HG03066 (cell line): ENCODE measurements around the gene PROM1.

Experiments used
- ATAC-seq: cut with Tn5 transposase; IDR thresholded peaks from one replicate; pipeline ENCODE4 v1.9.1; 2021; ENCODE audit warnings: low read depth; ENCODE audit not compliant: unreplicated experiment

Gene PROM1

GRCh38 chr4:16083241-16084191 is at the start of gene PROM1:
PROM1 (minus strand) TSS chr4:16084023; CDS start chr4:16075906, 8,117 bp downstream.
- ATAC-seq: no peak

DNA sequence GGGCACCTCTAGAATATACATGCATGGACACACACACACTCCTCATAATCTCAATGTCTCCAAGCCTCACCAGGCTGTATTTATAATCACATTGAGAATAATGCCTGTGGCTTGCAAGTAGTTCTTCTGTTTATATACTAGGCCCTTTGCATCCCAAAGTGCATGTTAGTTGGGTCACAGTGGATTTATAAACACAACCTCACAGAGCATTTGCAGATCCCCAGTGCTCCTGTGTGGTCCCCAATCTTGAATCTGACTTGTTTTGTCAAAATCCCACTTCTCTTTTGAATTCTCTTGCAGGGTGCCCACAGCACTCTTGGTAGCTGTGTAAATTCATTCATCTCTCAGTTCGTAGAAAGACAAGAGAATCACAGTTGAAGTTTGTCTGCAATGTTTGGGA is 49.6 kb upstream of the PROM1 start:
- no peak for ATAC-seq

- ATAC-seq: no peak
These were observed 47.5 kb upstream of the PROM1 start for GRCh38 chr4:16131293-16131692.

DNA sequence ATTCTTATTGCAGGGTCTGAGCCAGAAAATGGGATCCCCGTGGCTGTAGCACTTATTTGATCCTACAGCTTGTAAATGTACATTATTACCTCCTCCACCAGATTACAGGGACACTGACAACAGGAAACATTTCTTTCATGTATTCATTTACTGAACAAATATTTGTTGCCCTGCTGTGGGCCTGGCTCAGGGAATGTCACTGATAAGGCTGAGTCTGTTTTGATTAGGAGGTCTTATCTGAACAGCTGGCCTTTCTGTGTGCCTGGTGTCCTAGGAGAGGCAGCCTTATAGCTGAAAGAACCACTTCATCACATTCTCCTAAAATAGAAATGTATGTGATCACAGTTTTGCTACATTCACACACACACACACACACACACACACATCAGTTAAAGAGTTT is 45.5 kb upstream of the PROM1 start:
- ATAC-seq: no peak

GRCh38 chr4:16126714-16127113 is 42.9 kb upstream of the PROM1 start:
- ATAC-seq: no peak

DNA sequence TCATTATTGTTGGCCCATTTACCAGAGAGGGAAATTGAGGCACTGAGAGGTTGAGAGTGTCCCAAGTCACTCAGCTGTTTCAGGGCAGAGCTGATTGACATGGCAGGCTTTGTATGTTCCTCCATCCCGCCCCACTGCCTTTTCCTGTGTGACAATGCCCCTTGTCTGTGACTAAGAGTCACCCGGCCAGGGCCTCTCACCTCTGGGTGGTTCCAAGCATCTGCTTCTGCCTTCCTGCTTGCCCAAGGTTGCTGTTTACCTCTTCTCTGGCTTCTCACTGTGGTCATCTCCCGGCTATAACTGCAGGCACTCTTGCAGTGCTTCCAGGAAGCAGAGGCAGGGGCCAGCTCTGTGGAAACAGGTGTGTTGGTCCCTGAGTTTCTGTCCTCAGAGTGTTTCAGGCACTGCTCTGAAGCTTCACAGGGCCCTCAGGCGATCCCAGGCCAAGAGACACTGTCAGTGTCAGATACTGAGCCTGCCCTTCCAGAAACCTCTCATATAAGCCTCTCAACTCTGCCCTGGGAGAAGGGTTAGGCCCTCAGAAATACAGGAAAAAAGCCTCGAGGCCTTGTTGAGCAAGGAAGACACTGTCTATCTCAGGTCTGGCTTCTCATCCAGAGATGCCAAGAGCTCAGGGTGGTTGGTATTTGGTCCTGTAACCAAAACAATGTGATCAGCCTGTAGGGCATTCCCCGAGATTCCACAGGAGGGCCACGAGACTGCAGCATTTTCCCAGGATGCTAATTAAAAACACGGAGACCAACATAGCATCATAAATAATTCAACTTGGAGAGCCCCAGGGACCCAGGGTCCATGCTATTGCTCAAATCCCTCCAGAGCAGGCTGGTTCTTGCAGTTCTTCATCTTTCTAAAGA is 42.0 kb upstream of the PROM1 start:
- no peak for ATAC-seq

- ATAC-seq: no peak
These were observed 40.4 kb upstream of the PROM1 start for GRCh38 chr4:16124232-16124631.

DNA sequence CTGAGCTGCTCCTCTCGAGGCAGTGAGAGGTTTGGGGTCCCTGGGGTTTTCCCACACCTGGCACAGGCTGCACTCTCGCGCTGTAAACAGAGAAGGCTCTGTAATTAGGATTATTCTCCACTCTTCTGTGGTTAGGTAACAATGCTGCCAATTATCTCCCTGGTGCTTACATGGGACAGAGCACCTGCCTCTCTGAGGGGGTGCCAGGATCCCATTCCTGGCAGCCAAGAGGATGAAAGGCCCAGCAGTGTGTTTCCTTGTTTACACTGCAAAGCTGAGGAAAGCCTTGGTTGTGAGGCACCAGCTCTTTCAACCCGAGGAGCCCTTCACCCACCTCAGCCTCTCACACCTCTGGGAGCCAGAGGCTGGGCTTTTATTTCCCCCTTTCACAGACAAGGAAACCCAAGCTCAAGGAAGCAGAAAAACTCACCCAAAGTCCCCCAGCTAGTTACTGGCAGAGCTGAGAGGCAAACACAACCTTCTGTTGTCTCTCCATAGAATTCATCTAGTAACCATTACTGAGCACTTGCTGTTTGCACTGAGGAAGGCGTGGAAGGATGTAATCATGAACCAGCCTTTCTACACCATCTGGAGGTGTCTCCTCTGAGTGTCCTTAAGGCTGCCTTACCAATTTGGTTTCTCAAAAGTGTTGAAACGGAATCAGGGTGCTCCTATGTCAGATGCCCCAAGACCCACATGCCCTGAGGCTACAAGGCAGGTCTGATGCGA is 39.7 kb upstream of the PROM1 start:
- ATAC-seq: no peak

GRCh38 chr4:16122784-16123183 is 39.0 kb upstream of the PROM1 start:
- no peak for ATAC-seq

DNA sequence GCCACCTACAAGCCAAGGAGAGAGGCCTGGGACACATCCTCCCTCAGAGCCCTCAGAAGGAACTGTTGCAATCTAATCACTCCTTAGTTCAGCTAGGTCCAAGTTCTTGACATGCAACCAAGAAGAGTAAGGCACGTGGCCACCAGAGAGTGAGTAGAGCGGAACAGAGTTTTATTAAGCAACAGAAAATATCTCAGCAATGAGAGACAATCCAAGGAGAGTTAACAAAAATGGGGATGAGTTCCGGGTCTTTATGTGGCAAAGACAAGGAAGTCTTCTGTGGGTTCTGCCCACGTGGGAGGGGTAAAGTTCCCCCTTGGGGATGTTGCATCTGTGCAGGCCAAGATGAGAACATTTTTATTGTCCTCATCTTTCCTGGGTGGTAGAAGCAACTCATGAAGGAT is 38.5 kb upstream of the PROM1 start:
- ATAC-seq: no peak

DNA sequence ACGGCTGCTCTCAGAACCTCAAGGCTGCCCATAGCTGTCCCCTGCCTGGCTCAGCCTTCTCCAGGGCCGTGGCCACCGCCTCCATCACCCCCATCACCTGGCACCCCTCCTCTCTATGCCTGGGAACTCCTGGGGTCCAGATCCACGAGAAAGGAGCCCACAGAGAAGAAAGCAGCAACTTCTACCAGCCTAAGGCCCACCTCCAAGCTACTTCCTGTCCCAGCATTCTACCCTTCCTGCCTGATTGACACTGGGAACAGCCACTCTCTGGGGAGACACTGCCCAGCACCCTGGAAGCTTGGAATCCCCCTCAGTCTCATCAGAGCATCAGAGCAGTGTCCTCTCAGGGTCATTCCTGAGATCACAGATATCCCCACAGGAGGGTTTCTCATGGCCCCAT is 36.9 kb upstream of the PROM1 start:
- no peak for ATAC-seq

DNA sequence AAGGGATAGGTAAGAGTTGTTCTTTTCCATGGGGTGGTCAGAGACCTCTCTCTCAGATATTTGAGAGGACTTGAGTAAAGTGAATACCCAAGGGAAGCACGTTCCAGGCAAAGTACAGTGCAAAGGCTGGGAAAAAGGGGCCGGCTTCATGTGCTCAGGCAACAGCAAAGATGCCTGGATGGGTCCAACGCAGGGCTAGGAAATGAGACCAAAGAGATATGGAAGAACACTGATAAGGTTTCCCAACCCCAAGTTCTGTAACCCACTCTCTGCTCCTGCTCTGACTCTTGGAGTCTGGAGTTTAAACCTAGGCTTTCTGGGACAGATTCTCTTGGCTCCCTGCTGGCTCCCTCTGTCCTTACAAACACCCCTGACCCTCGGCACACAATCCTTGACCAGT is 36.2 kb upstream of the PROM1 start:
- no peak for ATAC-seq

GRCh38 chr4:16118090-16118489 is 34.3 kb upstream of the PROM1 start:
- no peak for ATAC-seq

DNA sequence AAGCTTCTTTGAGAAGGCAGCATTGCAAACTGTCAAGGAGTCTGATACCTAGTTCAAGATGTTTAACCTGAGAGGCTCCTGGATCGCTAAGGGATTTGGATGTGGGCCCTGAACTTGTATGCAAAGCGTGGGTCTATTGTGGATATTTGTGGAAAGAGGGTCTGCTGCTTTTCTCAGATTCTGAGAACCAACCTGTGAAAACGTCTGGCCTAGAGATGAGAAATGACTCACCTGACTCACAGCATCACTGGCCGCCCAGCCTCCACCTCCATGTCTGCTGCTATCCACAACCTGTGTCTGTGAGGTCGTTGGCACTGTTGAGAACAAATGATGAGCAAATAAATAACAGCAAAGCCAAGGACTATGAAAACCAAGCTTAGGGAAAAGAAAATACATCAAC is 33.3 kb upstream of the PROM1 start:
- no peak for ATAC-seq

- no peak for ATAC-seq
These were observed 32.7 kb upstream of the PROM1 start for GRCh38 chr4:16116493-16116990.

GRCh38 chr4:16116019-16116418 is 32.2 kb upstream of the PROM1 start:
- ATAC-seq: no peak

- ATAC-seq: no peak
These were observed 30.7 kb upstream of the PROM1 start for GRCh38 chr4:16114546-16114945.

- no peak for ATAC-seq
These were observed 29.9 kb upstream of the PROM1 start for GRCh38 chr4:16113741-16114140.

- no peak for ATAC-seq
These were observed 27.7 kb upstream of the PROM1 start for GRCh38 chr4:16111533-16111932.

DNA sequence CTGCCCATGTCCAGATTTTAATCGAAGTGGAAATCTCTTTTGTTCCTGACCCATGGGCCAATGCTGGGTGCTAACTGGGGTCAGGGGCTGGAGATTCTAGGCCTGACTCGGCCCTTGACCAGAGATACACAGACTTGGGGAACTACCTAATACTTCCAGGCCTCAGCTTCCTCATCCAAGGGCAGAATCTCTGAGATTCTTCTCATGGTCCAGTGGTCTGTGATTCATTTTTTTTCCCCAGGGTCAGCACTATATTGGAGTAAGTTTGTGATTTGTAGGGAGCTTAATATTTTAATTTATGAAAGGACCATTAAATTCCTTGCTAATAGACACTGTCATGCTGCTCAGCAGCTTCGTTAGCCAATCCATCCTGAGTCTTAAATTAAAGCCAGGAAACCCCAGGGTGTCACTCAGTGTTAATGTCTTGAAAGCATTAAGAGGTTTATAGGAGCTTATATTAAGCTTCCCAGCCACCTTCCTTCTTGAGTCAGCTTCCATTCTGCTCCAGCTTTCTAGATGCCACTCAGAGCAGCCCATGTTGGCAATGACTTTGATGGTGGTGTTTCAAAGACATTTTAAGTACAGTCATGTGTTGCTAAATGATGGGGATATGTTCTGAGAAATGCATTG is 27.0 kb upstream of the PROM1 start:
- ATAC-seq: no peak
